A673 (cell line): ENCODE measurements around the gene UTP4. TPM values are rescaled to one million over a fixed set of nuclear protein-coding genes. Genes with fewer than 3 reads are reported as not detected.

Experiments used
- BruUV-seq: library from RNA; stranded (reverse); fragments of 400-500 nt; replicated peaks from 2 replicates; lab custom pipeline; 2021; lab: Mats Ljungman, UMichigan
- CTCF ChIA-PET: fragments of 300-600 bp; sonication (Branson Sonifier 250); formaldehyde crosslinking; loops from one replicate; lab custom pipeline; 2022; ENCODE audit warnings: antibody characterized with exemption; lab: Charles Lee
- POLR2A ChIA-PET: fragments of 300-600 bp; sonication (Branson Sonifier 250); formaldehyde crosslinking; loops from one replicate; lab custom pipeline; 2022; ENCODE audit warnings: antibody characterized with exemption; ENCODE audit not compliant: low non-redundant PET; lab: Charles Lee
- DNase-seq: peaks from one replicate; pipeline ENCODE4 v3.0.0-alpha.2; 2015; ENCODE audit warnings: low spot score
- H3K27ac ChIP-seq: fragments of 200-600 bp; sonication (generic); 2 replicates; pipeline ENCODE4 v1.5.1; 2016; ENCODE audit warnings: mixed run types, low read depth, mild to moderate bottlenecking, mixed read lengths, antibody characterized with exemption, low read length; ENCODE audit not compliant: poor library complexity, severe bottlenecking
- H3K27me3 ChIP-seq: fragments of 200-600 bp; sonication (generic); replicated peaks from 2 replicates; pipeline ENCODE4 v1.6.1; 2017; ENCODE audit warnings: mixed run types, low read depth, mild to moderate bottlenecking, mixed read lengths, antibody characterized with exemption, low read length; ENCODE audit not compliant: insufficient read depth, poor library complexity
- H3K36me3 ChIP-seq: fragments of 200-600 bp; sonication (generic); 2 replicates; pipeline ENCODE4 v1.6.1; 2016; ENCODE audit warnings: mixed run types, mild to moderate bottlenecking, mixed read lengths, antibody characterized with exemption, low read length; ENCODE audit not compliant: insufficient read depth, poor library complexity, severe bottlenecking
- H3K4me1 ChIP-seq: fragments of 200-600 bp; sonication (generic); 2 replicates; pipeline ENCODE4 v1.6.1; 2017; ENCODE audit warnings: mixed run types, mild to moderate bottlenecking, mixed read lengths, antibody characterized with exemption, low read length; ENCODE audit not compliant: insufficient read depth, poor library complexity, severe bottlenecking
- H3K4me3 ChIP-seq: fragments of 200-600 bp; sonication (generic); 2 replicates; pipeline ENCODE4 v1.5.1; 2016; ENCODE audit warnings: low read depth, mixed run types, mild to moderate bottlenecking, mixed read lengths, low read length; ENCODE audit not compliant: poor library complexity, severe bottlenecking
- H3K9me3 ChIP-seq: fragments of 200-600 bp; sonication (generic); 2 replicates; pipeline ENCODE4 v1.6.1; 2016; ENCODE audit warnings: mixed run types, low read depth, mild to moderate bottlenecking, mixed read lengths, antibody characterized with exemption, low read length; ENCODE audit not compliant: poor library complexity, severe bottlenecking
- EZH2 ChIP-seq: fragments of 200-600 bp; sonication (generic); IDR thresholded peaks from 2 replicates; pipeline ENCODE4 v1.6.1; 2017; ENCODE audit warnings: borderline replicate concordance, low read depth, mild to moderate bottlenecking, mixed read lengths, antibody characterized with exemption, low read length; ENCODE audit not compliant: poor library complexity, severe bottlenecking
- intact Hi-C: fragments of 100-400 bp; cut with micrococcal nuclease; formaldehyde crosslinking; loops from one replicate; pipeline ENCODE4 v1.10.0; 2022; ENCODE audit not compliant: unreplicated experiment
- total RNA-seq: library from RNA; stranded (reverse); gene quantifications from 2 replicates; pipeline ENCODE4 v1.2.3, GENCODE V29; 2021
- TF ChIP-seq, protein P1 (sequence below): fragments of 300-800, 200-600 bp; sonication (generic); conservative IDR thresholded peaks from 2 replicates; pipeline ENCODE4 v1.5.1; 2017; ENCODE audit warnings: low read depth, mild to moderate bottlenecking, antibody characterized with exemption, low read length, moderate library complexity, mixed read lengths

The UTP4 gene
- total RNA-seq, 1 experiment from 2014 or later = 146 TPM

DNA sequence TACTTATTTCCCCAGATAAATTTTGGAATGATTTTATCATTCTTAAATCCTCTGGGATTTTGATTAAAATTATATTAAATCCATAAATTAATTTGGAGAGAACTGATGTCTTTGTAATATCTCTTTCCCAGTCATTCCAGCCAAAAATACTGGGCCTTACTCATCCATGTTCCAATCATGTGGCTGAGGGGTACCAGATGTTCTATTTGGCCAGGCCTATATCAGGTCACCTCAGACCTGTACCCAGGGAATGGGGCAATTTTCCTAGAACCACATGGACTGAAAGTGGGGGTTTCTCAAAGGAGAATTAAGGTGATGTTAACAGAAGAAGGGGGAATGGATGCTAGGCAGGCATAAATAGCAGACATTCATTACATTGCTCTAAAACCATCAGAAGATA lies 62.0 kb downstream of the UTP4 start:
- CTCF ChIA-PET = interaction anchor here (0.5 kb wide), 1 partner anchor 500 kb away, joined by 4 read pairs; no protein-coding TSS in a partner anchor
- Histone ChIP-seq H3K9me3 (no peaks in the 10 kb centered on the region), H3K36me3 (no peaks in the 10 kb centered on the region), H3K27ac (no peak overlapping the region), H3K4me1 (peaks cover 9% of the 10 kb centered on the region), H3K4me3 (no peak overlapping the region), H3K27me3 (no peaks in the 10 kb centered on the region)
- intact Hi-C loops = no loop called here
- DNase-seq = no peak
- TF ChIP-seq, protein P1, sequence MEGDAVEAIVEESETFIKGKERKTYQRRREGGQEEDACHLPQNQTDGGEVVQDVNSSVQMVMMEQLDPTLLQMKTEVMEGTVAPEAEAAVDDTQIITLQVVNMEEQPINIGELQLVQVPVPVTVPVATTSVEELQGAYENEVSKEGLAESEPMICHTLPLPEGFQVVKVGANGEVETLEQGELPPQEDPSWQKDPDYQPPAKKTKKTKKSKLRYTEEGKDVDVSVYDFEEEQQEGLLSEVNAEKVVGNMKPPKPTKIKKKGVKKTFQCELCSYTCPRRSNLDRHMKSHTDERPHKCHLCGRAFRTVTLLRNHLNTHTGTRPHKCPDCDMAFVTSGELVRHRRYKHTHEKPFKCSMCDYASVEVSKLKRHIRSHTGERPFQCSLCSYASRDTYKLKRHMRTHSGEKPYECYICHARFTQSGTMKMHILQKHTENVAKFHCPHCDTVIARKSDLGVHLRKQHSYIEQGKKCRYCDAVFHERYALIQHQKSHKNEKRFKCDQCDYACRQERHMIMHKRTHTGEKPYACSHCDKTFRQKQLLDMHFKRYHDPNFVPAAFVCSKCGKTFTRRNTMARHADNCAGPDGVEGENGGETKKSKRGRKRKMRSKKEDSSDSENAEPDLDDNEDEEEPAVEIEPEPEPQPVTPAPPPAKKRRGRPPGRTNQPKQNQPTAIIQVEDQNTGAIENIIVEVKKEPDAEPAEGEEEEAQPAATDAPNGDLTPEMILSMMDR = no peak
- POLR2A ChIA-PET = no interaction called here
- BruUV-seq = no TSS peak

DNA sequence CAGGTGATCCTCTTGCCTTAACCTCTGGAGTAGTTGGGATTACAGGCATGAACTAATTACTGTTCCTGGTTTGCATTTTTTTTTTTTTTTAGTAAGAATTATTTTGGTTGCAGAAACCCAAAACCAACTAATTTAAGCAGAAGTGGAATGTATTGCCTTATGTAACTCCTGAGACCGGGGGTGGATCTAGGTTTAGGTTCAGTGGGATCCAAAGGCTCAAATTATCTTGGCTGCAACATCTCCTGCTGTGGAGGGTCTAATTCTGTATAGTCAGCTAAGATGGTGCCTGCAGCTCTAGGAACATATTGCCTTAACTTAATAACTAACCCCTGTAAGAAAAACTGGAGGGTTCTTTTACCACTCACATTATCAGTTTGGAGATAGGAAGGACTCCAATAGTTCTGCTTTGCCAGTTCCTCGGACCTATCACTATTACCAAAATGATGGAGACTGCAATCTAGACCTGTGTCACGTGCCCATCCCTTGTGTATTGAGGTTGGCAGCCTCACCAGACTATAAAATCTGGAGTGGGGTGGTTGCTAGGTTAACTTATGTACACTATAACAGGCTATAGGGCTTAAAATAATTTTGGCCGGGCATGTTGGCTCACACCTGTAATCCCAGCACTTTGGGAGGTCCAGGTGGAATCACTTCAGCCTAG lies 63.0 kb downstream of the UTP4 start:
- H3K4me3 ChIP-seq = no peak overlapping the region
- ChIA-PET POLR2A (no interaction called here), CTCF (no interaction called here)
- TF ChIP-seq, protein P1 = no peak
- TF ChIP-seq EZH2 = no peak
- peaks cover 3% of the 10 kb centered on the region for H3K4me1 ChIP-seq
- DNase-seq = no peak
- H3K27ac ChIP-seq = no peak overlapping the region
- intact Hi-C loops = no loop called here
- H3K27me3 ChIP-seq = no peaks in the 10 kb centered on the region
- no TSS peak for BruUV-seq
- H3K9me3 ChIP-seq = no peaks in the 10 kb centered on the region
- no peaks in the 10 kb centered on the region for H3K36me3 ChIP-seq

GRCh38 chr16:69197573-69197972 lies 65.1 kb downstream of the UTP4 start:
- H3K9me3 ChIP-seq = no peaks in the 10 kb centered on the region
- peaks cover 13% of the 10 kb centered on the region for H3K4me1 ChIP-seq
- H3K4me3 ChIP-seq = no peak overlapping the region
- POLR2A ChIA-PET = no interaction called here
- TF ChIP-seq EZH2 = no peak
- TF ChIP-seq, protein P1 = no peak
- no peaks in the 10 kb centered on the region for H3K36me3 ChIP-seq
- no peak for DNase-seq
- CTCF ChIA-PET = no interaction called here
- no TSS peak for BruUV-seq
- H3K27ac ChIP-seq = no peak overlapping the region
- intact Hi-C loops = no loop called here
- no peaks in the 10 kb centered on the region for H3K27me3 ChIP-seq
